ENCODE measurements around the gene APRT.
A peak's percentile ranks its signal among the peaks of the same experiment; 100 is the strongest.

Gene APRT

GRCh38 chr16:88805340-88805715, 6.4 kb downstream of the APRT start:
- no peak for TF ChIP-seq CTCF (IDR thresholded peaks at IDR 0.05; ENCODE audit: control insufficient read depth, insufficient read depth, low read depth, low read length, missing control alignments)
- no peak overlapping the region for H3K4me3 ChIP-seq (ENCODE audit: control insufficient read depth, low read depth, low read length)
- no peak for DNase-seq (ENCODE audit: low read depth)

- H3K4me3 ChIP-seq (ENCODE audit: control insufficient read depth, low read depth, low read length): peak overlapping the region; percentile 48
- TF ChIP-seq CTCF (IDR thresholded peaks at IDR 0.05; ENCODE audit: control insufficient read depth, insufficient read depth, low read depth, low read length, missing control alignments): no peak
- no peak for DNase-seq (ENCODE audit: low read depth)
Observed at GRCh38 chr16:88804552-88805339, 7.0 kb downstream of the APRT start.

- TF ChIP-seq CTCF (IDR thresholded peaks at IDR 0.05; ENCODE audit: control insufficient read depth, insufficient read depth, low read depth, low read length, missing control alignments): no peak
- no peak for DNase-seq (ENCODE audit: low read depth)
- peak overlapping the region; percentile 48 for H3K4me3 ChIP-seq (ENCODE audit: control insufficient read depth, low read depth, low read length)
Observed at GRCh38 chr16:88804173-88804551, 7.6 kb downstream of the APRT start.

GRCh38 chr16:88803264-88803987, 8.3 kb downstream of the APRT start, which contains the start of gene CDT1:
Gene CDT1, plus strand, starts transcription at chr16:88803789. Its CDS starts 43 bp downstream, at chr16:88803832.
- no peak for TF ChIP-seq CTCF (IDR thresholded peaks at IDR 0.05; ENCODE audit: control insufficient read depth, insufficient read depth, low read depth, low read length, missing control alignments)
- H3K4me3 ChIP-seq (ENCODE audit: control insufficient read depth, low read depth, low read length): peak within 1 kb of the TSS; percentile 48
- no peak for DNase-seq (ENCODE audit: low read depth)

- DNase-seq (ENCODE audit: low read depth): no peak
- no peak for TF ChIP-seq CTCF (IDR thresholded peaks at IDR 0.05; ENCODE audit: control insufficient read depth, insufficient read depth, low read depth, low read length, missing control alignments)
- no peak overlapping the region for H3K4me3 ChIP-seq (ENCODE audit: control insufficient read depth, low read depth, low read length)
Observed at GRCh38 chr16:88800277-88800592, 11.5 kb downstream of the APRT start.

- no peak for TF ChIP-seq CTCF (IDR thresholded peaks at IDR 0.05; ENCODE audit: control insufficient read depth, insufficient read depth, low read depth, low read length, missing control alignments)
- no peak overlapping the region for H3K4me3 ChIP-seq (ENCODE audit: control insufficient read depth, low read depth, low read length)
- DNase-seq (ENCODE audit: low read depth): no peak
Observed at GRCh38 chr16:88799569-88800276, 12.0 kb downstream of the APRT start.

All from AG09309 (cell line).